NCI-H2196 treated with DMSO at 0.1 percent for 48 hours (cell line): ENCODE data around the gene CD14.
A peak's percentile ranks its signal among the peaks of the same experiment; 100 is the strongest.
"Not testable (repeated sequence)": the region's sequence is repeated elsewhere in the genome, so short reads cannot be mapped to it uniquely, and the experiment has no call there.

Experiments
- DNase-seq: peaks from one replicate; lab custom pipeline; 2025; ENCODE audit not compliant: unreplicated experiment; lab: John Stamatoyannopoulos, UW

The CD14 gene

GRCh38 chr5:140633021-140633471 is at the start of gene CD14:
CD14 (minus strand) TSS chr5:140633175; CDS start chr5:140633071, 104 bp downstream.
- no peak for DNase-seq

GRCh38 chr5:140678993-140679392 is 46.0 kb upstream of the CD14 start:
- DNase-seq: no peak

GRCh38 chr5:140677947-140678346 is 45.0 kb upstream of the CD14 start:
- DNase-seq: no peak

GRCh38 chr5:140674629-140675028 is 41.7 kb upstream of the CD14 start:
- no peak for DNase-seq

- DNase-seq: no peak
Measured at GRCh38 chr5:140674211-140674610, 41.2 kb upstream of the CD14 start.

- DNase-seq: no peak
Measured at GRCh38 chr5:140673187-140673976, 40.4 kb upstream of the CD14 start, which contains the start of gene DND1. DND1 (minus strand) TSS chr5:140673576; CDS start chr5:140673542, 34 bp downstream.

- no peak for DNase-seq
Measured at GRCh38 chr5:140672455-140673186, 39.6 kb upstream of the CD14 start.

GRCh38 chr5:140671472-140672125 is 38.6 kb upstream of the CD14 start:
- no peak for DNase-seq

- not testable (repeated sequence) for DNase-seq
Measured at GRCh38 chr5:140671035-140671434, 38.1 kb upstream of the CD14 start.

GRCh38 chr5:140664359-140665119 is 31.6 kb upstream of the CD14 start, which contains the start of gene WDR55:
WDR55 (plus strand) TSS chr5:140664904; CDS start chr5:140664913, 9 bp downstream.
- peak; percentile 77 for DNase-seq

GRCh38 chr5:140664030-140664358 is 31.0 kb upstream of the CD14 start:
- no peak for DNase-seq

GRCh38 chr5:140660371-140660770 is 27.4 kb upstream of the CD14 start:
- DNase-seq: not testable (repeated sequence)

GRCh38 chr5:140658870-140659269 is 25.9 kb upstream of the CD14 start:
- DNase-seq: no peak

GRCh38 chr5:140647042-140647419 is 14.1 kb upstream of the CD14 start:
- no peak for DNase-seq

- DNase-seq: peak; percentile 37
Measured at GRCh38 chr5:140642718-140643117, 9.7 kb upstream of the CD14 start.

GRCh38 chr5:140641716-140642115 is 8.7 kb upstream of the CD14 start:
- no peak for DNase-seq

GRCh38 chr5:140639148-140639981 is 6.4 kb upstream of the CD14 start, which contains the start of gene TMCO6:
TMCO6 (plus strand) TSS chr5:140639451; CDS start chr5:140639528, 77 bp downstream.
- peak; percentile 95 for DNase-seq

- not testable (repeated sequence) for DNase-seq
Measured at GRCh38 chr5:140638898-140639147, 5.8 kb upstream of the CD14 start.

- DNase-seq: no peak
Measured at GRCh38 chr5:140637371-140638100, 4.6 kb upstream of the CD14 start.
